Endothelial cell of umbilical vein (primary cell): ENCODE results near the gene CERS6. TPM values are rescaled to one million over a fixed set of nuclear protein-coding genes. Genes with fewer than 3 reads are reported as not detected.

ENCODE experiments used
- BruUV-seq: library from RNA; stranded (reverse); fragments of 400-500 nt; replicated peaks from 2 replicates; lab custom pipeline; 2021; lab: Mats Ljungman, UMichigan
- CTCF ChIA-PET: fragments of 300-600, 350-600 bp; sonication (Branson Sonifier 250); formaldehyde crosslinking; loops from one replicate; lab custom pipeline; 2021; ENCODE audit warnings: antibody characterized with exemption, inconsistent platforms; lab: Charles Lee
- POLR2A ChIA-PET: fragments of 300-600, 350-600 bp; sonication (Branson Sonifier 250); formaldehyde crosslinking; loops from one replicate; lab custom pipeline; 2021; ENCODE audit warnings: antibody characterized with exemption, inconsistent platforms; lab: Charles Lee
- DNase-seq: peaks from one replicate; pipeline ENCODE4 v3.0.0-alpha.2; 2011; ENCODE audit warnings: low read depth, low spot score
- FAIRE-seq: peaks from 2 replicates; lab custom pipeline; 2011; peaks lifted over from hg19 to GRCh38; lab: Jason Lieb, UNC
- H2AFZ ChIP-seq: 2 replicates; pipeline ENCODE4 v1.6.0; 2012; ENCODE audit warnings: low read depth, low read length, control low read depth, inconsistent platforms
- H3K27ac ChIP-seq: 2 replicates; pipeline ENCODE4 v1.5.1; 2011; ENCODE audit warnings: low read depth, mild to moderate bottlenecking, control low read depth, low read length, moderate library complexity; ENCODE audit not compliant: insufficient read depth
- H3K27me3 ChIP-seq, 2 experiments: 2 replicates each; pipeline versions ENCODE4 v1.6.0 to v1.6.1; 2011; ENCODE audit warnings: low read length in 2 of 2, mixed read lengths in 1 of 2; ENCODE audit not compliant: control insufficient read depth in 2 of 2, insufficient read depth in 2 of 2
- H3K36me3 ChIP-seq, 2 experiments: 2 replicates in 1 of 2; 3 replicates in 1 of 2; pipeline ENCODE4 v1.5.1; 2011; ENCODE audit warnings: low read length in 2 of 2, mild to moderate bottlenecking in 1 of 2, moderate library complexity in 1 of 2; ENCODE audit not compliant: control insufficient read depth in 2 of 2, insufficient read depth in 2 of 2; ENCODE audit errors: extremely low read depth in 1 of 2
- H3K4me1 ChIP-seq: 3 replicates; pipeline ENCODE4 v1.5.1; 2011; ENCODE audit warnings: mild to moderate bottlenecking, low read length; ENCODE audit not compliant: control insufficient read depth, insufficient read depth; ENCODE audit errors: extremely low read depth
- H3K4me2 ChIP-seq: 2 replicates; pipeline ENCODE4 v1.6.1; 2011; ENCODE audit warnings: low read length, control low read depth, mixed read lengths; ENCODE audit not compliant: insufficient read depth
- H3K4me3 ChIP-seq, 3 experiments: fragments of 200-600 bp in 1 of 3; sonication (generic), shearing (Covaris generic) in 1 of 3; replicated peaks in 1 of 3; 2 replicates each; pipeline ENCODE4 v1.5.1; 2011 to 2016; ENCODE audit warnings: control low read depth in 3 of 3, low read length in 3 of 3, mild to moderate bottlenecking in 2 of 3, inconsistent platforms in 1 of 3, low read depth in 1 of 3, moderate library complexity in 1 of 3; ENCODE audit not compliant: insufficient read depth in 1 of 3
- H3K79me2 ChIP-seq: 2 replicates; pipeline ENCODE4 v1.6.0; 2012; ENCODE audit warnings: low read length, inconsistent platforms; ENCODE audit not compliant: control insufficient read depth, insufficient read depth
- H3K9ac ChIP-seq: replicated peaks from 2 replicates; pipeline ENCODE3; 2011; ENCODE audit warnings: low read length, control low read depth; ENCODE audit not compliant: insufficient read depth; ENCODE audit errors: extremely low read depth
- H3K9me1 ChIP-seq: replicated peaks from 3 replicates; pipeline ENCODE4 v1.6.0; 2011; ENCODE audit warnings: mild to moderate bottlenecking, low read length; ENCODE audit not compliant: control insufficient read depth, insufficient read depth; ENCODE audit errors: extremely low read depth
- H3K9me3 ChIP-seq: replicated peaks from 2 replicates; pipeline ENCODE4 v1.5.1; 2012; ENCODE audit warnings: low read length, inconsistent platforms; ENCODE audit not compliant: control insufficient read depth, insufficient read depth
- H4K20me1 ChIP-seq: replicated peaks from 2 replicates; pipeline ENCODE3; 2011; ENCODE audit warnings: mild to moderate bottlenecking, low read length; ENCODE audit not compliant: control insufficient read depth, insufficient read depth; ENCODE audit errors: extremely low read depth
- CTCF ChIP-seq, 2 donors: IDR thresholded peaks; 1 replicate in 1 of 2; 2 replicates in 1 of 2; pipeline ENCODE4 v1.5.1; 2011; ENCODE audit warnings: low read length in 2 of 2, mild to moderate bottlenecking in 2 of 2, moderate library complexity in 2 of 2, control low read depth in 1 of 2, inconsistent platforms in 1 of 2, low read depth in 1 of 2; ENCODE audit not compliant: insufficient read depth in 1 of 2; ENCODE audit errors: extremely low read depth in 1 of 2
- EZH2 ChIP-seq: IDR thresholded peaks from 2 replicates; pipeline ENCODE4 v1.6.1; 2012; ENCODE audit warnings: borderline replicate concordance, low read depth, mild to moderate bottlenecking, moderate library complexity, low read length, inconsistent platforms; ENCODE audit not compliant: severe bottlenecking
- FOS ChIP-seq: IDR thresholded peaks from 2 replicates; pipeline ENCODE4 v1.6.1; 2011; ENCODE audit warnings: mild to moderate bottlenecking, low read length, moderate library complexity, borderline replicate concordance; ENCODE audit not compliant: insufficient read depth
- GATA2 ChIP-seq: IDR thresholded peaks from 2 replicates; pipeline ENCODE4 v1.7.0; 2011; ENCODE audit warnings: low read depth, mild to moderate bottlenecking, moderate library complexity, mixed read lengths, low read length; ENCODE audit not compliant: insufficient read length, insufficient read depth
- JUN ChIP-seq: IDR thresholded peaks from 2 replicates; pipeline ENCODE4 v1.6.1; 2011; ENCODE audit warnings: borderline replicate concordance, low read depth; ENCODE audit not compliant: insufficient read length, insufficient read depth
- MAX ChIP-seq: IDR thresholded peaks from 2 replicates; pipeline ENCODE4 v1.6.1; 2011; ENCODE audit not compliant: insufficient read depth, insufficient read length
- MYC ChIP-seq: IDR thresholded peaks from one replicate; pipeline ENCODE4 v1.6.1; 2011; ENCODE audit warnings: mild to moderate bottlenecking, low read depth, low read length
- POLR2A ChIP-seq: IDR thresholded peaks from 2 replicates; pipeline ENCODE4 v1.6.1; 2012; ENCODE audit warnings: low read depth, mild to moderate bottlenecking, control low read depth, low read length
- POLR2AphosphoS5 ChIP-seq: IDR thresholded peaks from 2 replicates; pipeline ENCODE4 v1.6.1; 2012; ENCODE audit warnings: low read depth, mild to moderate bottlenecking, control low read depth, low read length, moderate library complexity; ENCODE audit not compliant: insufficient read depth
- dilution Hi-C: fragments of 300-500 bp; cut with MboI; formaldehyde crosslinking; loops from one replicate; pipeline ENCODE4 v1.15.0; 2019; ENCODE audit warnings: low sequenced_read_pairs; ENCODE audit not compliant: extremely low pct_ligation_motif_present
- intact Hi-C: fragments of 100-400 bp; cut with micrococcal nuclease; formaldehyde crosslinking; loops from one replicate; pipeline ENCODE4 v1.10.0; 2022
- polyA plus RNA-seq, 4 experiments: library from polyadenylated mRNA; depleted of rRNA in 3 of 4; stranded (reverse) in 3 of 4; unstranded in 1 of 4; fragments of >200 nt; gene quantifications; 2 replicates each; pipeline versions ENCODE4 v1.2.1 to v1.2.3, GENCODE V29; 2011 to 2012; ENCODE audit warnings: missing spikeins in 1 of 4
- total RNA-seq: library from RNA; stranded (reverse); gene quantifications from 2 replicates; pipeline ENCODE4 v1.2.3, GENCODE V29; 2021

CERS6 gene
- total and polyA plus RNA-seq, 2 donors (not counting 3 experiments of a cell fraction or from before 2014, with no cell fraction given): 2.7 to 11.7 TPM

GRCh38 chr2:168424971-168425370 is 31.1 kb upstream of the CERS6 start:
- no peaks in the 10 kb centered on the region for H3K79me2 ChIP-seq
- dilution Hi-C loops: no loop called here
- H4K20me1 ChIP-seq: no peaks in the 10 kb centered on the region
- no peak overlapping the region for H3K4me2 ChIP-seq
- no TSS peak for BruUV-seq
- intact Hi-C loops: no loop called here
- H3K27ac ChIP-seq: no peak overlapping the region
- H3K4me3 ChIP-seq: no peak overlapping the region
- H3K36me3 ChIP-seq: no peaks in the 10 kb centered on the region
- peaks cover 2% of the 10 kb centered on the region for H3K9me1 ChIP-seq
- ChIA-PET POLR2A (no interaction called here), CTCF (interaction anchor here (1.0 kb wide), 1 partner anchor 44 kb away, joined by 3 read pairs; no protein-coding TSS in a partner anchor)
- FAIRE-seq (no peak), DNase-seq (no peak)
- H2AFZ ChIP-seq: no peak overlapping the region
- no peak overlapping the region for H3K9ac ChIP-seq
- no peaks in the 10 kb centered on the region for H3K9me3 ChIP-seq
- no peak for TF ChIP-seq MYC
- TF ChIP-seq CTCF (IDR thresholded peaks at IDR 0.05; ENCODE audit: extremely low read depth in 1 of 2, insufficient read depth in 1 of 2, low read depth in 1 of 2, low read length in 2 of 2): no peak
- TF ChIP-seq FOS: no peak
- no peak for TF ChIP-seq EZH2
- TF ChIP-seq GATA2: no peak
- TF ChIP-seq MAX: no peak
- TF ChIP-seq POLR2A: no peak
- TF ChIP-seq POLR2AphosphoS5: no peak
- TF ChIP-seq JUN: no peak
- H3K4me1 ChIP-seq: no peaks in the 10 kb centered on the region
- no peaks in the 10 kb centered on the region for H3K27me3 ChIP-seq
